H1 (cell line): ENCODE measurements around the gene TFF3. TPM values are rescaled to one million over a fixed set of nuclear protein-coding genes. Genes with fewer than 3 reads are reported as not detected.

ENCODE experiments used
- BCL11A ChIP-seq, 2 experiments: IDR thresholded peaks; one replicate each; pipeline ENCODE4 v1.6.1; 2011; ENCODE audit warnings: low read depth in 2 of 2, low read length in 2 of 2, mild to moderate bottlenecking in 2 of 2
- BRCA1 ChIP-seq: IDR thresholded peaks from 2 replicates; pipeline ENCODE4 v1.6.1; 2012; ENCODE audit warnings: low read depth, low read length, improper control_type of control experiment
- NANOG ChIP-seq: IDR thresholded peaks from 2 replicates; pipeline ENCODE4 v1.6.1; 2011; ENCODE audit warnings: low read length, low read depth, mild to moderate bottlenecking, inconsistent platforms; ENCODE audit not compliant: insufficient read depth, poor library complexity, severe bottlenecking
- polyA plus RNA-seq, 7 experiments: library from polyadenylated mRNA; depleted of rRNA in 3 of 7; stranded (reverse) in 5 of 7; unstranded in 2 of 7; fragments of >200 nt in 5 of 7; fragments of 200-250 nt in 2 of 7; gene quantifications; 1 replicate in 5 of 7; 2 replicates in 1 of 7; 4 replicates in 1 of 7; pipeline versions ENCODE4 v1.2.1 to v1.2.3, GENCODE V29; 2011 to 2013; ENCODE audit warnings: missing spikeins in 2 of 7, mixed read lengths in 2 of 7
- total RNA-seq: library from RNA; stranded (reverse); fragmentation: NEBNext Ultra II Directional; extraction: Animal tissue kit (Norgen Biotek cat#: 25700); gene quantifications from 2 replicates; pipeline ENCODE4 v1.2.1, GENCODE V29; 2021

TFF3 gene
- total and polyA plus RNA-seq, 2 of the 8 experiments (the other 6 are each of a cell fraction or from before 2014, with no cell fraction given) = 1.7 to 6.7 TPM

DNA sequence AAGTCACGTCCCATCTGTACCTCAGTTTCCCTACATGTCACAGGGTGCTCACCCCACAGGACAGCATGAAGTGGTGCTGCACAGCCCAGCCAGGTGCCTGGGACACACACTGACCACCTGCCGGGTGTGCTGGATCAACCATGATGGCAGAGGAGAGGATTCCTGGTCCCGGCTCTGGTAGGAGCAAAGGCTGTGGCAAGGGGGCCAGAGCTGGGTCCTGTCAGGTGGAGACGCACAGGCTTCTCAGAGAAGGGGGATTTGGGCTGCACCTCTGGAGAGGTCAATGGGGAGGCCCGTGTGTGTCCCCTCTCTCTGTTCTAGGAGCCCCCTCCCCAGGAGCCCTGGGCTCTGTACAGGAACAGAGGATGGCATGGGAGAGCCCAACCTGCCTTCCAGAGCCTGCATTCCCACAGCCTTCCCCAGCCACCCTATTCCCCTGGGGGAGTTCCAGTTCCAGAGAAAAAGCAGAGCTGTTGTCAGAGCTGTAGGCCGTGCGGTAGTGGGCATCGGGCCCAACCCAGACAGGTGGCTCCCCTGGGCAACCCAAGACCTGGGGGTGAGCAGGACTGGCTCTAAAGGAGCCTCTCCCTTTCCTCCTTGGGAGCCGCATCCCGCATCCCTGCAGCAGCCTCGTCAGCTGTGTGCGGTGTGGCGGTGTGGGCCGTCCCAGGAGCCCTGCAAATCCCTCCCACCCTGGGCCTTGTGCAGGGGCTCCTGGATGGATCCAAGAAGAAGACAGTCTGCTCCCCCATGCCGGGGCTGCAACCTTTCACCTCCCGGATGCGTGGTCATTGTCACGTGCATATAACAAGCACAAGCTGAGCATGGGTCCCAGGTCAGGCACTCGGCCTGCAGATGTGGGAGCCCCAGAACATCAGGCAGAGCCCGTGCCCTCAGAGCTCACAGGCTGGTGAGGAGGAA is 2.9 kb upstream of the TFF3 start (continued):
- TF ChIP-seq NANOG (no peak), BRCA1 (no peak), BCL11A (IDR thresholded peaks at IDR 0.05; ENCODE audit: low read depth in 2 of 2, low read length in 2 of 2) (no peak)
